ENCODE data around the gene METTL4. TPM values are rescaled to one million over a fixed set of nuclear protein-coding genes. Genes with fewer than 3 reads are reported as not detected.
A peak's percentile ranks its signal among the peaks of the same experiment; 100 is the strongest.

Gene METTL4
- total and polyA plus RNA-seq, 9 of the 15 experiments (the other 6 are each of a cell fraction or from before 2014, with no cell fraction given): 7.9 to 32.8 (median 22.1) TPM

- TF ChIP-seq VEZF1 (CRISPR knock-in tag; IDR thresholded peaks at IDR 0.05) (peak; percentile 29; the same call in 1 of the 2 replicates), EP400 (IDR thresholded peaks at IDR 0.05) (0 out of 2 replicates have a peak, but pooled peaks have one; percentile 11), KLF16 (IDR thresholded peaks at IDR 0.05) (peak; percentile 23; the same call in 1 of the 2 replicates), SMC3 (conservative IDR thresholded peaks at IDR 0.05; ENCODE audit: insufficient read depth, low read depth, low read length) (peak; percentile 47), MNT (conservative IDR thresholded peaks at IDR 0.05) (0 out of 4 replicates have a peak, but pooled peaks of 1 of the 2 experiments have one; percentile 10), RFX1 (IDR thresholded peaks at IDR 0.05) (0 out of 2 replicates have a peak, but pooled peaks have one; percentile 8), ARID3A (IDR thresholded peaks at IDR 0.05; ENCODE audit: borderline replicate concordance, low read depth, low read length) (0 out of 2 replicates have a peak, but pooled peaks have one; percentile 21), NCOA2 (IDR thresholded peaks at IDR 0.05; ENCODE audit: partially characterized antibody in 2 of 2) (peak in 1 of 2 experiments; percentile 21)
- TF ChIP-seq, protein P1, sequence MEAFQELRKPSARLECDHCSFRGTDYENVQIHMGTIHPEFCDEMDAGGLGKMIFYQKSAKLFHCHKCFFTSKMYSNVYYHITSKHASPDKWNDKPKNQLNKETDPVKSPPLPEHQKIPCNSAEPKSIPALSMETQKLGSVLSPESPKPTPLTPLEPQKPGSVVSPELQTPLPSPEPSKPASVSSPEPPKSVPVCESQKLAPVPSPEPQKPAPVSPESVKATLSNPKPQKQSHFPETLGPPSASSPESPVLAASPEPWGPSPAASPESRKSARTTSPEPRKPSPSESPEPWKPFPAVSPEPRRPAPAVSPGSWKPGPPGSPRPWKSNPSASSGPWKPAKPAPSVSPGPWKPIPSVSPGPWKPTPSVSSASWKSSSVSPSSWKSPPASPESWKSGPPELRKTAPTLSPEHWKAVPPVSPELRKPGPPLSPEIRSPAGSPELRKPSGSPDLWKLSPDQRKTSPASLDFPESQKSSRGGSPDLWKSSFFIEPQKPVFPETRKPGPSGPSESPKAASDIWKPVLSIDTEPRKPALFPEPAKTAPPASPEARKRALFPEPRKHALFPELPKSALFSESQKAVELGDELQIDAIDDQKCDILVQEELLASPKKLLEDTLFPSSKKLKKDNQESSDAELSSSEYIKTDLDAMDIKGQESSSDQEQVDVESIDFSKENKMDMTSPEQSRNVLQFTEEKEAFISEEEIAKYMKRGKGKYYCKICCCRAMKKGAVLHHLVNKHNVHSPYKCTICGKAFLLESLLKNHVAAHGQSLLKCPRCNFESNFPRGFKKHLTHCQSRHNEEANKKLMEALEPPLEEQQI (IDR thresholded peaks at IDR 0.05): peak; percentile 51; the same call in 1 of the 2 replicates
Observed at GRCh38 chr18:2541925-2542563, 29.3 kb downstream of the METTL4 start (continued).

Measured in K562 (cell line).